ENCODE measurements around the gene NUSAP1. TPM values are rescaled to one million over a fixed set of nuclear protein-coding genes. Genes with fewer than 3 reads are reported as not detected.

The NUSAP1 gene
- total and polyA plus RNA-seq, 2 of the 4 experiments (the other 2 are of a cell fraction) = 59.2 to 123 TPM

DNA sequence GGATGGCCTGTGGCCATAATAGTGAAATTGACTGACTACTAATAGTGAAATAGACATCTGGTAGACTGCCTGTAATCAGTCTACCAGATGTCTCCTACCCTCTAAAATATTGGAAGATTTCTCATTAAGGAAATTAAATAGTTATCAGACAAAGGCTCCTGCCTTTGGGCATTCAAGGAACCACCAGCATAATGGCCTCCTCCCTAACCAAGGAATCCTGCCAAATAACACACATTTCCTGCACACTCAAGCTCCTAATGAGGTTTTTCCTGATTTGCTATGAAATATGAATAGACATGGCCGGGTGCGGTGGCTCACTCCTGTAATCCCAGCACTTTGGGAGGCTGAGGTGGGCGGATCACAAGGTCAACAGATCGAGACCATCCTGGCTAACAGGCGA, 14.6 kb downstream of the NUSAP1 start:
- H2AFZ ChIP-seq (replicated peaks; ENCODE audit: low read length, poor library complexity) = no peak overlapping the region
- H4K5ac ChIP-seq (ENCODE audit: low read depth, low read length) = no peak overlapping the region
- H2BK5ac ChIP-seq (ENCODE audit: low read depth, low read length, poor library complexity, severe bottlenecking) = no peak overlapping the region
- H3K9me3 ChIP-seq (ENCODE audit: control insufficient read depth, insufficient read depth, low read length) = no peaks in the 10 kb centered on the region
- POLR2A ChIA-PET (ENCODE audit: unreplicated experiment) = no interaction called here
- no peak overlapping the region for H3K9ac ChIP-seq (ENCODE audit: low read depth, low read length)
- H3K79me1 ChIP-seq (ENCODE audit: low read depth in 1 of 2, low read length in 2 of 2) = peaks cover 29 to 58% of the 10 kb centered on the region in 2 experiments
- H2BK120ac ChIP-seq (ENCODE audit: low read depth, low read length) = no peak overlapping the region
- dilution Hi-C loops (cut with HindIII; ENCODE audit: low sequenced_read_pairs, unreplicated experiment) (no loop called here), intact Hi-C loops (cut with micrococcal nuclease) (no loop called here), in situ Hi-C loops (cut with MboI; ENCODE audit: low sequenced_read_pairs) (no loop called here)
- H3K9me1 ChIP-seq (ENCODE audit: insufficient read depth, low read length) = no peaks in the 10 kb centered on the region; the same call in 1 of the 2 replicates
- no peak overlapping the region for H3K18ac ChIP-seq (ENCODE audit: low read depth, low read length)
- H4K8ac ChIP-seq (ENCODE audit: low read depth in 2 of 2, low read length in 2 of 2) = no peak overlapping the region
- H4K20me1 ChIP-seq (ENCODE audit: insufficient read depth, low read length) = no peaks in the 10 kb centered on the region
- H3K14ac ChIP-seq (replicated peaks; ENCODE audit: low read depth, low read length) = no peak overlapping the region
- H3K23ac ChIP-seq (ENCODE audit: low read depth, low read length) = no peak overlapping the region
- no CpG with 5 or more reads among the region's 5 CpGs for WGBS, 2 experiments (ENCODE audit: extremely low coverage in 2 of 2, insufficient read length in 1 of 2)
- ATAC-seq (ENCODE audit: low read depth) (no peak), DNase-seq (no peak)
- no peak overlapping the region for H3K27ac ChIP-seq (ENCODE audit: insufficient read depth, low read length)
- no peak overlapping the region for H4K91ac ChIP-seq (ENCODE audit: insufficient read depth, low read depth, low read length)
- CTCF ChIA-PET = no interaction called here
- no peak overlapping the region for H2AK9ac ChIP-seq (replicated peaks; ENCODE audit: low read depth, low read length, poor library complexity)
- peaks cover 7% of the 10 kb centered on the region for H3K36me3 ChIP-seq (ENCODE audit: control insufficient read depth, insufficient read depth, low read length)
- TF ChIP-seq FOS (IDR thresholded peaks at IDR 0.05; ENCODE audit: low read depth, low read length) (no peak), MAZ (IDR thresholded peaks at IDR 0.05; ENCODE audit: borderline replicate concordance, low read depth, low read length) (no peak), BHLHE40 (IDR thresholded peaks at IDR 0.05; ENCODE audit: low read depth, low read length) (no peak), RFX5 (IDR thresholded peaks at IDR 0.05; ENCODE audit: low read depth, low read length) (no peak), NFE2L2 (IDR thresholded peaks at IDR 0.05; ENCODE audit: low read depth, low read length) (no peak), MAFK (IDR thresholded peaks at IDR 0.05; ENCODE audit: low read depth, low read length) (no peak), RCOR1 (IDR thresholded peaks at IDR 0.05; ENCODE audit: insufficient replicate concordance, low read length) (no peak)
- TF ChIP-seq, protein P1, sequence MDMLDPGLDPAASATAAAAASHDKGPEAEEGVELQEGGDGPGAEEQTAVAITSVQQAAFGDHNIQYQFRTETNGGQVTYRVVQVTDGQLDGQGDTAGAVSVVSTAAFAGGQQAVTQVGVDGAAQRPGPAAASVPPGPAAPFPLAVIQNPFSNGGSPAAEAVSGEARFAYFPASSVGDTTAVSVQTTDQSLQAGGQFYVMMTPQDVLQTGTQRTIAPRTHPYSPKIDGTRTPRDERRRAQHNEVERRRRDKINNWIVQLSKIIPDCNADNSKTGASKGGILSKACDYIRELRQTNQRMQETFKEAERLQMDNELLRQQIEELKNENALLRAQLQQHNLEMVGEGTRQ (IDR thresholded peaks at IDR 0.05; ENCODE audit: low read depth, low read length) = no peak
- TF ChIP-seq, protein P2, sequence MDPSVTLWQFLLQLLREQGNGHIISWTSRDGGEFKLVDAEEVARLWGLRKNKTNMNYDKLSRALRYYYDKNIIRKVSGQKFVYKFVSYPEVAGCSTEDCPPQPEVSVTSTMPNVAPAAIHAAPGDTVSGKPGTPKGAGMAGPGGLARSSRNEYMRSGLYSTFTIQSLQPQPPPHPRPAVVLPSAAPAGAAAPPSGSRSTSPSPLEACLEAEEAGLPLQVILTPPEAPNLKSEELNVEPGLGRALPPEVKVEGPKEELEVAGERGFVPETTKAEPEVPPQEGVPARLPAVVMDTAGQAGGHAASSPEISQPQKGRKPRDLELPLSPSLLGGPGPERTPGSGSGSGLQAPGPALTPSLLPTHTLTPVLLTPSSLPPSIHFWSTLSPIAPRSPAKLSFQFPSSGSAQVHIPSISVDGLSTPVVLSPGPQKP (IDR thresholded peaks at IDR 0.05; ENCODE audit: borderline replicate concordance, low read depth, low read length) = no peak
- TF ChIP-seq, protein P3, sequence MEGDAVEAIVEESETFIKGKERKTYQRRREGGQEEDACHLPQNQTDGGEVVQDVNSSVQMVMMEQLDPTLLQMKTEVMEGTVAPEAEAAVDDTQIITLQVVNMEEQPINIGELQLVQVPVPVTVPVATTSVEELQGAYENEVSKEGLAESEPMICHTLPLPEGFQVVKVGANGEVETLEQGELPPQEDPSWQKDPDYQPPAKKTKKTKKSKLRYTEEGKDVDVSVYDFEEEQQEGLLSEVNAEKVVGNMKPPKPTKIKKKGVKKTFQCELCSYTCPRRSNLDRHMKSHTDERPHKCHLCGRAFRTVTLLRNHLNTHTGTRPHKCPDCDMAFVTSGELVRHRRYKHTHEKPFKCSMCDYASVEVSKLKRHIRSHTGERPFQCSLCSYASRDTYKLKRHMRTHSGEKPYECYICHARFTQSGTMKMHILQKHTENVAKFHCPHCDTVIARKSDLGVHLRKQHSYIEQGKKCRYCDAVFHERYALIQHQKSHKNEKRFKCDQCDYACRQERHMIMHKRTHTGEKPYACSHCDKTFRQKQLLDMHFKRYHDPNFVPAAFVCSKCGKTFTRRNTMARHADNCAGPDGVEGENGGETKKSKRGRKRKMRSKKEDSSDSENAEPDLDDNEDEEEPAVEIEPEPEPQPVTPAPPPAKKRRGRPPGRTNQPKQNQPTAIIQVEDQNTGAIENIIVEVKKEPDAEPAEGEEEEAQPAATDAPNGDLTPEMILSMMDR (conservative IDR thresholded peaks at IDR 0.05; ENCODE audit: low read depth, low read length) = no peak
- H3K56ac ChIP-seq (ENCODE audit: extremely low read depth, insufficient read depth, low read length) = no peak overlapping the region
- no peak overlapping the region for H2AK5ac ChIP-seq (ENCODE audit: low read depth, low read length)
- no peak overlapping the region for H3K4me3 ChIP-seq (ENCODE audit: insufficient read depth, low read depth, low read length)
- no peak overlapping the region for H2BK15ac ChIP-seq (ENCODE audit: low read depth, low read length)
- no peaks in the 10 kb centered on the region for H3K27me3 ChIP-seq (ENCODE audit: control insufficient read depth, insufficient read depth, low read length)
- H2BK20ac ChIP-seq (ENCODE audit: low read depth, low read length) = no peak overlapping the region
- no peak overlapping the region for H3K4ac ChIP-seq (ENCODE audit: low read depth, low read length)
- BruUV-seq (replicated peaks) = no TSS peak
- H3K4me1 ChIP-seq (ENCODE audit: control insufficient read depth, insufficient read depth, low read length) = no peaks in the 10 kb centered on the region
- H3K4me2 ChIP-seq (ENCODE audit: low read depth, low read length) = no peak overlapping the region
